ENCODE measurements around the gene NEUROD1.

The NEUROD1 gene

GRCh38 chr2:181698223-181698622 lies 17.9 kb upstream of the NEUROD1 start:
- no peak overlapping the region for H3K4me3 ChIP-seq (ENCODE audit: low read depth, low read length)
- TF ChIP-seq MAX (IDR thresholded peaks at IDR 0.05; ENCODE audit: low read depth, low read length) (no peak), MYC (IDR thresholded peaks at IDR 0.05; ENCODE audit: low read depth, low read length) (no peak)
- no peak for DNase-seq (ENCODE audit: low read depth)

GRCh38 chr2:181697571-181697970 lies 17.3 kb upstream of the NEUROD1 start:
- DNase-seq (ENCODE audit: low read depth), result peak; percentile 67
- H3K4me3 ChIP-seq (ENCODE audit: low read depth, low read length), result no peak overlapping the region
- no peak for TF ChIP-seq MYC (IDR thresholded peaks at IDR 0.05; ENCODE audit: low read depth, low read length)
- TF ChIP-seq POLR2A (IDR thresholded peaks at IDR 0.05; ENCODE audit: extremely low read depth, insufficient read length), result no peak
- TF ChIP-seq CTCF (IDR thresholded peaks at IDR 0.05; ENCODE audit: low read depth, low read length), result no peak
- no peak for TF ChIP-seq MAX (IDR thresholded peaks at IDR 0.05; ENCODE audit: low read depth, low read length)

GRCh38 chr2:181697126-181697525 lies 16.8 kb upstream of the NEUROD1 start:
- TF ChIP-seq MAX (IDR thresholded peaks at IDR 0.05; ENCODE audit: low read depth, low read length) (no peak), CTCF (IDR thresholded peaks at IDR 0.05; ENCODE audit: low read depth, low read length) (no peak), POLR2A (IDR thresholded peaks at IDR 0.05; ENCODE audit: extremely low read depth, insufficient read length) (no peak), MYC (IDR thresholded peaks at IDR 0.05; ENCODE audit: low read depth, low read length) (no peak)
- DNase-seq (ENCODE audit: low read depth), result no peak
- H3K4me3 ChIP-seq (ENCODE audit: low read depth, low read length), result no peak overlapping the region

GRCh38 chr2:181694271-181694670 lies 14.0 kb upstream of the NEUROD1 start:
- TF ChIP-seq MAX (IDR thresholded peaks at IDR 0.05; ENCODE audit: low read depth, low read length) (no peak), MYC (IDR thresholded peaks at IDR 0.05; ENCODE audit: low read depth, low read length) (no peak), CTCF (IDR thresholded peaks at IDR 0.05; ENCODE audit: low read depth, low read length) (no peak), POLR2A (IDR thresholded peaks at IDR 0.05; ENCODE audit: extremely low read depth, insufficient read length) (no peak)
- H3K4me3 ChIP-seq (ENCODE audit: low read depth, low read length), result no peak overlapping the region
- no peak for DNase-seq (ENCODE audit: low read depth)

- TF ChIP-seq POLR2A (IDR thresholded peaks at IDR 0.05; ENCODE audit: extremely low read depth, insufficient read length) (no peak), MYC (IDR thresholded peaks at IDR 0.05; ENCODE audit: low read depth, low read length) (no peak), CTCF (IDR thresholded peaks at IDR 0.05; ENCODE audit: low read depth, low read length) (no peak), MAX (IDR thresholded peaks at IDR 0.05; ENCODE audit: low read depth, low read length) (no peak)
- no peak overlapping the region for H3K4me3 ChIP-seq (ENCODE audit: low read depth, low read length)
- DNase-seq (ENCODE audit: low read depth), result no peak
Measured at GRCh38 chr2:181690860-181691259, 10.5 kb upstream of the NEUROD1 start.

- TF ChIP-seq MAX (IDR thresholded peaks at IDR 0.05; ENCODE audit: low read depth, low read length), result no peak
- no peak for TF ChIP-seq POLR2A (IDR thresholded peaks at IDR 0.05; ENCODE audit: extremely low read depth, insufficient read length)
- DNase-seq (ENCODE audit: low read depth), result no peak
- no peak overlapping the region for H3K4me3 ChIP-seq (ENCODE audit: low read depth, low read length)
Measured at GRCh38 chr2:181686576-181687185, 6.4 kb upstream of the NEUROD1 start.
